ENCODE results near the gene RETREG1.

RETREG1 gene

DNA sequence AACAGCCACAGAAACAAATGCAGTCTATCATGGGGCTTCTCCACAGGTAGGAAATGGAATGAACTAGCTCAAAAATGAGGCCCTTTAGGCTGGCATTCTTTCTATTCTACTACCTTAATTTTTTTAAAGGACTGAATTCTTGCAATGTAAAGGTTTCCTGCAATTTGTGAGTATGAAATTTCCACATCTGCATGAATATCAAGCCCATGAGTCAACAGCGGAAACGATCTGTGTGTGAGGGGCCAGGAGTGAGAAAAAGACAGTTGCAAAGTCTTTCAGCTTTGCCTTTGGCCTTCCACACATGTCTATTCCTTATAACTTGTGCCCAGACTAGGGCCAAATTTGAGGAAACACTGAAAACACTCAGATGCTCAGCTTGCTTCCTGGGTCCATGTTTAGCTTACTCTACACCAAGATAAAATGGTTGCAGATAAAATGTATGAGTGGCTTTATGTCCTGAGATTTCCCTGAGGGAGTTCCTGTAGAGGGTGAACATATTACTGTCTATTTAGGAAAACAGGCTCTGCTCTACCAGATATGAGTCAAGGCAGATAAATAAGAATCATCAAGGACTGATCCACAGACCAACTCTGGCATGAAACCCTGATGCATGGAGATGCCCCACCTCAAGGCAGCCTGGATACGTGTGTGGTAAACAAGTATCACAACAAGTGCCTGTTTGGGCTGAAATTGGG lies 46.5 kb downstream of the RETREG1 start:
- Mint-ChIP-seq H3K4me1 (peaks cover 5% of the 10 kb centered on the region), H3K9me3 (no peaks in the 10 kb centered on the region), H3K27me3 (ENCODE audit: low read depth) (no peaks in the 10 kb centered on the region), H3K4me3 (no peak overlapping the region), H3K36me3 (ENCODE audit: low read depth) (peaks cover 11% of the 10 kb centered on the region), H3K27ac (no peak overlapping the region)
- TF ChIP-seq, protein P1, sequence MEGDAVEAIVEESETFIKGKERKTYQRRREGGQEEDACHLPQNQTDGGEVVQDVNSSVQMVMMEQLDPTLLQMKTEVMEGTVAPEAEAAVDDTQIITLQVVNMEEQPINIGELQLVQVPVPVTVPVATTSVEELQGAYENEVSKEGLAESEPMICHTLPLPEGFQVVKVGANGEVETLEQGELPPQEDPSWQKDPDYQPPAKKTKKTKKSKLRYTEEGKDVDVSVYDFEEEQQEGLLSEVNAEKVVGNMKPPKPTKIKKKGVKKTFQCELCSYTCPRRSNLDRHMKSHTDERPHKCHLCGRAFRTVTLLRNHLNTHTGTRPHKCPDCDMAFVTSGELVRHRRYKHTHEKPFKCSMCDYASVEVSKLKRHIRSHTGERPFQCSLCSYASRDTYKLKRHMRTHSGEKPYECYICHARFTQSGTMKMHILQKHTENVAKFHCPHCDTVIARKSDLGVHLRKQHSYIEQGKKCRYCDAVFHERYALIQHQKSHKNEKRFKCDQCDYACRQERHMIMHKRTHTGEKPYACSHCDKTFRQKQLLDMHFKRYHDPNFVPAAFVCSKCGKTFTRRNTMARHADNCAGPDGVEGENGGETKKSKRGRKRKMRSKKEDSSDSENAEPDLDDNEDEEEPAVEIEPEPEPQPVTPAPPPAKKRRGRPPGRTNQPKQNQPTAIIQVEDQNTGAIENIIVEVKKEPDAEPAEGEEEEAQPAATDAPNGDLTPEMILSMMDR (IDR thresholded peaks at IDR 0.05; ENCODE audit: unreplicated experiment in 3 of 3): no peak

DNA sequence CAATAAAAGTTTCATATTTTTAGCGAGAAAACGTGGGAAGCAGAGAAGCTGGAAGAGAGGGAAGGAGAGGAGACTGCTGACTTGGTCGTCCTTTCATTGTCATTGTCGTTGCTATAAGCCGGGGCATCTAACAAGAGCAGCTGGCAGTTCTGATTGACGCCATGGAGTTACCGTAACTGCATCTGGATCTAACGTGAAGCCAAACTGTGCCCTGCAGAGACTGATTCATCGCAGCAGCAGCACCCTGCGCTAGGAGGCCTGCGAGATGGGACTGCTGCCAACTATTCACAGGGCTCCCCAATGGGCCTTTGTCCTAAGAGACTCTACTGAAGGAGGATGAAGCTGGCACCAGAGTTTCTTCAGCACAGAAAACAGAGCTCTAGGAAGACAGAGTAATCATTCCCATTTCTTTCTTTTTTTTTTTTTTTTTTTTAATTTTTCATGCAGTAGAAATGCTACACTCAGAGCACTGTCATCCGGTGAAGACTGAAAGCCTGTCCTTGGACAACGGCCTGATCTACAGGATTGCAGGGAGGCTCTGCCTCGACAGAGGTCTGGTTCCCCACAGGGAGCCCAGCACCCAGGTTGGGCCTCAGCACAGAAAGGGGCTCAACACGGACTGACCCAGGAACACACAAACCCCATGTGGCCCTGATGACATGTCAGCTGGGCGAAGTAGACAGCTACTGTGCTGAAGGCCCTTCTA lies 47.8 kb downstream of the RETREG1 start:
- peaks cover 10% of the 10 kb centered on the region for H3K4me1 Mint-ChIP-seq
- TF ChIP-seq, protein P1 (IDR thresholded peaks at IDR 0.05; ENCODE audit: unreplicated experiment in 3 of 3): no peak
- H3K36me3 Mint-ChIP-seq (ENCODE audit: low read depth): peaks cover 11% of the 10 kb centered on the region
- no peak overlapping the region for H3K4me3 Mint-ChIP-seq
- H3K27ac Mint-ChIP-seq: no peak overlapping the region
- no peaks in the 10 kb centered on the region for H3K27me3 Mint-ChIP-seq (ENCODE audit: low read depth)
- H3K9me3 Mint-ChIP-seq: no peaks in the 10 kb centered on the region

DNA sequence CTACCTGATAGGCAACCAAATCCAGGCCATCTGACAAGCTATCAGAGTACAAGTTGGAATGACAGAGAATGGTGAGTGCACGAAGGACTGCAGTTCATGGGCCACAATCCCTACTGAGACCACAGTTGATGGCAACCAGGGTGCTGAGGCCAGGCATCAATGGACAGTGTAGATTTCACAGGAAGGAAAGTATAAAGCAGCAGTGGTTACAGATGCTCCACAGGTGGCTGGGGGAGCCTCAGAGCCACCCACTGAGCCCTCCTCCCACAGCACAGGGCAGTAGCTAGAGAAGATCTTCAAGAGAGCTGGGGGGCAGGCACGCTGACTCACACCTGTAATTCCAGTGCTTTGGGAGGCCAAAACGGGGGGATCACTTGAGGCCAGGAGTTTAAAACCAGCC lies 49.4 kb downstream of the RETREG1 start:
- Mint-ChIP-seq H3K27ac (no peak overlapping the region), H3K4me3 (no peak overlapping the region), H3K9me3 (no peaks in the 10 kb centered on the region), H3K27me3 (ENCODE audit: low read depth) (no peaks in the 10 kb centered on the region), H3K36me3 (ENCODE audit: low read depth) (peaks cover 11% of the 10 kb centered on the region), H3K4me1 (peaks cover 10% of the 10 kb centered on the region)
- TF ChIP-seq, protein P1 (IDR thresholded peaks at IDR 0.05; ENCODE audit: unreplicated experiment in 3 of 3): no peak

- H3K27ac Mint-ChIP-seq: no peak overlapping the region
- H3K4me1 Mint-ChIP-seq: peaks cover 10% of the 10 kb centered on the region
- H3K4me3 Mint-ChIP-seq: no peak overlapping the region
- no peaks in the 10 kb centered on the region for H3K9me3 Mint-ChIP-seq
- H3K36me3 Mint-ChIP-seq (ENCODE audit: low read depth): peaks cover 11% of the 10 kb centered on the region
- TF ChIP-seq, protein P1 (IDR thresholded peaks at IDR 0.05; ENCODE audit: unreplicated experiment in 3 of 3): no peak
- H3K27me3 Mint-ChIP-seq (ENCODE audit: low read depth): no peaks in the 10 kb centered on the region
Measured at GRCh38 chr5:16565118-16565517, 51.7 kb downstream of the RETREG1 start.

- TF ChIP-seq, protein P1 (IDR thresholded peaks at IDR 0.05; ENCODE audit: unreplicated experiment in 3 of 3): no peak
- no peak overlapping the region for H3K4me3 Mint-ChIP-seq
- H3K9me3 Mint-ChIP-seq: no peaks in the 10 kb centered on the region
- H3K36me3 Mint-ChIP-seq (ENCODE audit: low read depth): peaks cover 8% of the 10 kb centered on the region
- H3K27ac Mint-ChIP-seq: no peak overlapping the region
- H3K4me1 Mint-ChIP-seq: peaks cover 10% of the 10 kb centered on the region
- H3K27me3 Mint-ChIP-seq (ENCODE audit: low read depth): no peaks in the 10 kb centered on the region
Measured at GRCh38 chr5:16564248-16564867, 52.4 kb downstream of the RETREG1 start.
